H1 (cell line): ENCODE measurements around the gene MAP7. TPM values are rescaled to one million over a fixed set of nuclear protein-coding genes. Genes with fewer than 3 reads are reported as not detected.

Experiments
- CTCF ChIA-PET: fragments of 300-600 bp; sonication (Branson Sonifier 250); formaldehyde crosslinking; loops from one replicate; lab custom pipeline; 2021; ENCODE audit not compliant: partially characterized antibody; lab: Charles Lee
- POLR2A ChIA-PET: fragments of 300-600 bp; sonication (Branson Sonifier 250); formaldehyde crosslinking; loops from one replicate; lab custom pipeline; 2021; ENCODE audit warnings: inconsistent platforms; ENCODE audit not compliant: partially characterized antibody; lab: Charles Lee
- DNase-seq, 2 experiments: peaks; one replicate each; pipeline versions ENCODE4 v3.0.0 to v3.0.0-alpha.2; 2010 to 2022; ENCODE audit warnings: low spot score in 2 of 2, low read depth in 1 of 2, mixed read lengths in 1 of 2
- FAIRE-seq: peaks from 2 replicates; lab custom pipeline; 2011; peaks lifted over from hg19 to GRCh38; lab: Jason Lieb, UNC
- H2AFZ ChIP-seq: 2 replicates; pipeline ENCODE4 v1.8.1; 2012; ENCODE audit warnings: low read length, inconsistent platforms
- H2AK5ac ChIP-seq: 2 replicates; pipeline ENCODE4 v1.6.1; 2013; ENCODE audit warnings: low read depth, low read length
- H2BK120ac ChIP-seq: replicated peaks from 2 replicates; pipeline ENCODE3; 2013; ENCODE audit warnings: low read depth, low read length, inconsistent platforms
- H2BK12ac ChIP-seq: 2 replicates; pipeline ENCODE4 v1.6.1; 2013; ENCODE audit warnings: low read depth, low read length
- H2BK15ac ChIP-seq: 2 replicates; pipeline ENCODE4 v1.6.1; 2013; ENCODE audit warnings: low read length
- H2BK20ac ChIP-seq: 2 replicates; pipeline ENCODE4 v1.6.1; 2013; ENCODE audit warnings: low read length
- H2BK5ac ChIP-seq: 2 replicates; pipeline ENCODE4 v1.6.1; 2013; ENCODE audit warnings: low read depth, low read length
- H3K14ac ChIP-seq: 2 replicates; pipeline ENCODE4 v1.6.1; 2013; ENCODE audit warnings: inconsistent platforms; ENCODE audit not compliant: insufficient read length
- H3K18ac ChIP-seq: 2 replicates; pipeline ENCODE4 v1.6.1; 2013; ENCODE audit warnings: low read length; ENCODE audit errors: extremely low read depth
- H3K23ac ChIP-seq: 2 replicates; pipeline ENCODE4 v1.6.1; 2013; ENCODE audit warnings: inconsistent platforms; ENCODE audit not compliant: insufficient read length
- H3K23me2 ChIP-seq: 2 replicates; pipeline ENCODE4 v1.6.1; 2013; ENCODE audit warnings: low read depth, low read length
- H3K27ac ChIP-seq: 2 replicates; pipeline ENCODE4 v1.6.1; 2011; ENCODE audit warnings: low read depth, low read length, inconsistent platforms
- H3K27me3 ChIP-seq, 4 experiments: replicated peaks in 1 of 4; 1 replicate in 1 of 4; 2 replicates in 3 of 4; pipeline versions ENCODE4 v1.6.1 to v1.8.1; 2011 to 2013; ENCODE audit warnings: low read length in 3 of 4, mild to moderate bottlenecking in 3 of 4, inconsistent platforms in 2 of 4, mixed read lengths in 2 of 4, moderate library complexity in 1 of 4; ENCODE audit not compliant: control insufficient read depth in 3 of 4, insufficient read depth in 3 of 4; ENCODE audit errors: extremely low read depth in 1 of 4
- H3K36me3 ChIP-seq, 4 experiments: 2 replicates each; pipeline versions ENCODE4 v1.6.1 to v1.8.1; 2011 to 2013; ENCODE audit warnings: mild to moderate bottlenecking in 4 of 4, low read length in 3 of 4, moderate library complexity in 2 of 4, control low read depth in 1 of 4, inconsistent platforms in 1 of 4; ENCODE audit not compliant: insufficient read depth in 4 of 4, control insufficient read depth in 2 of 4
- H3K4ac ChIP-seq: replicated peaks from 2 replicates; pipeline ENCODE3; 2013; ENCODE audit warnings: low read length, low read depth, mixed read lengths, inconsistent platforms; ENCODE audit not compliant: insufficient read length
- H3K4me1 ChIP-seq, 4 experiments: replicated peaks in 1 of 4; 1 replicate in 1 of 4; 2 replicates in 3 of 4; pipeline versions ENCODE4 v1.6.1 to v1.8.1; 2011 to 2013; ENCODE audit warnings: low read length in 3 of 4, inconsistent platforms in 2 of 4, mixed read lengths in 1 of 4; ENCODE audit not compliant: insufficient read depth in 4 of 4, control insufficient read depth in 3 of 4
- H3K4me2 ChIP-seq, 2 experiments: 2 replicates each; pipeline versions ENCODE4 v1.6.1 to v1.8.1; 2011 to 2013; ENCODE audit warnings: low read depth in 2 of 2, low read length in 2 of 2, control low read depth in 1 of 2, inconsistent platforms in 1 of 2, mild to moderate bottlenecking in 1 of 2; ENCODE audit not compliant: insufficient read depth in 1 of 2
- H3K4me3 ChIP-seq, 4 experiments: fragments of 200-600, 300-600 bp in 1 of 4; sonication (generic), shearing (Covaris generic), sonication (Bioruptor Twin) in 1 of 4; 2 replicates each; pipeline versions ENCODE4 v1.5.1 to v1.8.1; 2011 to 2016; ENCODE audit warnings: low read length in 4 of 4, low read depth in 3 of 4, control low read depth in 2 of 4, inconsistent platforms in 2 of 4, mild to moderate bottlenecking in 2 of 4, mixed read lengths in 1 of 4, moderate library complexity in 1 of 4; ENCODE audit not compliant: insufficient read depth in 2 of 4; ENCODE audit errors: extremely low read depth in 1 of 4
- H3K56ac ChIP-seq: replicated peaks from 2 replicates; pipeline ENCODE3; 2013; ENCODE audit warnings: low read depth, mild to moderate bottlenecking, mixed read lengths, low read length, inconsistent platforms; ENCODE audit not compliant: insufficient read length
- H3K79me1 ChIP-seq: 2 replicates; pipeline ENCODE4 v1.6.1; 2013; ENCODE audit warnings: low read depth, low read length, control low read depth
- H3K79me2 ChIP-seq, 2 experiments: 2 replicates each; pipeline versions ENCODE4 v1.6.1 to v1.8.1; 2012 to 2013; ENCODE audit warnings: low read length in 2 of 2, mild to moderate bottlenecking in 2 of 2, inconsistent platforms in 1 of 2; ENCODE audit not compliant: insufficient read depth in 2 of 2, control insufficient read depth in 1 of 2
- H3K9ac ChIP-seq, 4 experiments: replicated peaks in 1 of 4; 1 replicate in 1 of 4; 2 replicates in 3 of 4; pipeline versions ENCODE4 v1.6.1 to v1.8.1; 2011 to 2013; ENCODE audit warnings: low read depth in 3 of 4, low read length in 3 of 4, control low read depth in 2 of 4, mild to moderate bottlenecking in 2 of 4, moderate library complexity in 2 of 4, inconsistent platforms in 1 of 4; ENCODE audit errors: extremely low read depth in 1 of 4
- H3K9me3 ChIP-seq, 2 experiments: 2 replicates each; pipeline versions ENCODE4 v1.6.1 to v1.8.1; 2012 to 2013; ENCODE audit warnings: mild to moderate bottlenecking in 2 of 2, moderate library complexity in 2 of 2, control low read depth in 1 of 2, inconsistent platforms in 1 of 2, low read depth in 1 of 2, low read length in 1 of 2, mixed read lengths in 1 of 2; ENCODE audit not compliant: insufficient read depth in 2 of 2
- H4K20me1 ChIP-seq, 2 experiments: replicated peaks in 1 of 2; 2 replicates each; pipeline versions ENCODE3 to v1.8.1; 2011 to 2013; ENCODE audit warnings: inconsistent platforms in 2 of 2, low read length in 2 of 2, mild to moderate bottlenecking in 1 of 2; ENCODE audit not compliant: insufficient read depth in 2 of 2, control insufficient read depth in 1 of 2
- H4K5ac ChIP-seq: 2 replicates; pipeline ENCODE4 v1.6.1; 2013; ENCODE audit warnings: low read length, low read depth, mixed read lengths, inconsistent platforms; ENCODE audit not compliant: insufficient read length
- H4K8ac ChIP-seq: 2 replicates; pipeline ENCODE4 v1.8.0; 2013; ENCODE audit warnings: mild to moderate bottlenecking, moderate library complexity, low read length, inconsistent platforms; ENCODE audit not compliant: insufficient read depth; ENCODE audit errors: extremely low read depth
- H4K91ac ChIP-seq: replicated peaks from 2 replicates; pipeline ENCODE3; 2013; ENCODE audit warnings: low read length, mixed read lengths, inconsistent platforms; ENCODE audit not compliant: insufficient read length
- ATF2 ChIP-seq: IDR thresholded peaks from 2 replicates; pipeline ENCODE4 v1.6.1; 2012; ENCODE audit warnings: low read length, inconsistent platforms
- CTCF ChIP-seq, 3 experiments: IDR thresholded peaks; 1 replicate in 2 of 3; 2 replicates in 1 of 3; pipeline versions ENCODE4 v1.5.1 to v1.6.1; 2011; ENCODE audit warnings: low read length in 3 of 3, mild to moderate bottlenecking in 3 of 3, inconsistent platforms in 2 of 3, low read depth in 1 of 3, moderate library complexity in 1 of 3; ENCODE audit not compliant: insufficient read depth in 1 of 3; ENCODE audit errors: control extremely low read depth in 1 of 3
- POLR2AphosphoS5 ChIP-seq: IDR thresholded peaks from 2 replicates; pipeline ENCODE4 v1.6.1; 2011; ENCODE audit warnings: low read depth, low read length
- RAD21 ChIP-seq, 2 experiments: IDR thresholded peaks in 1 of 2; conservative IDR thresholded peaks in 1 of 2; 2 replicates each; pipeline ENCODE4 v1.6.1; 2011; ENCODE audit warnings: low read depth in 2 of 2, low read length in 2 of 2, improper control_type of control experiment in 1 of 2, inconsistent platforms in 1 of 2, mild to moderate bottlenecking in 1 of 2, moderate library complexity in 1 of 2
- TAF7 ChIP-seq: optimal IDR thresholded peaks from 2 replicates; pipeline ENCODE3; 2011; ENCODE audit warnings: low read depth, mild to moderate bottlenecking, inconsistent platforms, low read length, moderate library complexity, borderline replicate concordance
- WGBS, 2 experiments: shearing (Covaris generic) in 1 of 2; methylation state at CpG; one replicate each; pipeline versions ENCODE4 v1.1.6 to v1.1.7; 2013 to 2015; ENCODE audit warnings: low lambda C conversion rate in 2 of 2, mixed read lengths in 2 of 2, inconsistent platforms in 1 of 2, low coverage in 1 of 2, missing lambda C conversion rate in 1 of 2; ENCODE audit not compliant: insufficient replicate concordance in 2 of 2, insufficient coverage in 1 of 2, insufficient read length in 1 of 2; ENCODE audit errors: extremely low coverage in 1 of 2, missing lambda C conversion rate in 1 of 2; 5-methylcytosine and 5-hydroxymethylcytosine counted together
- polyA plus RNA-seq, 7 experiments: library from polyadenylated mRNA; depleted of rRNA in 3 of 7; stranded (reverse) in 5 of 7; unstranded in 2 of 7; fragments of >200 nt in 5 of 7; fragments of 200-250 nt in 2 of 7; gene quantifications; 1 replicate in 5 of 7; 2 replicates in 1 of 7; 4 replicates in 1 of 7; pipeline versions ENCODE4 v1.2.1 to v1.2.3, GENCODE V29; 2011 to 2013; ENCODE audit warnings: missing spikeins in 2 of 7, mixed read lengths in 2 of 7
- total RNA-seq: library from RNA; stranded (reverse); fragmentation: NEBNext Ultra II Directional; extraction: Animal tissue kit (Norgen Biotek cat#: 25700); gene quantifications from 2 replicates; pipeline ENCODE4 v1.2.1, GENCODE V29; 2021

Gene MAP7
- total and polyA plus RNA-seq, 2 of the 8 experiments (the other 6 are each of a cell fraction or from before 2014, with no cell fraction given), result 13.5 to 66.9 TPM

GRCh38 chr6:136338486-136338885 lies 211.7 kb downstream of the MAP7 start:
- H3K18ac ChIP-seq, result no peak overlapping the region
- no peaks in the 10 kb centered on the region for H4K20me1 ChIP-seq
- peaks cover 0 to 1% (median 0%) of the 10 kb centered on the region in 4 experiments; a peak in 2 of 7 replicates for H3K27me3 ChIP-seq
- no peaks in the 10 kb centered on the region for H3K79me1 ChIP-seq
- ChIA-PET CTCF (interaction anchor here (0.6 to 2.7 kb wide), 9 partner anchors 11 to 783 kb away, joined by 3 to 15 read pairs (median 4); no protein-coding TSS in a partner anchor), POLR2A (interaction anchor here (0.6 to 0.8 kb wide), 3 partner anchors 15 to 209 kb away, joined by 3 to 4 read pairs (median 3); no protein-coding TSS in a partner anchor)
- H3K23me2 ChIP-seq, result no peaks in the 10 kb centered on the region
- no peak overlapping the region for H3K23ac ChIP-seq
- DNase-seq (no peak), FAIRE-seq (no peak)
- H3K9ac ChIP-seq, result no peak overlapping the region
- H4K8ac ChIP-seq, result no peak overlapping the region
- H3K4me1 ChIP-seq, result no peaks in the 10 kb centered on the region; a peak in 1 of 7 replicates
- H2AK5ac ChIP-seq, result no peak overlapping the region
- H4K5ac ChIP-seq, result no peak overlapping the region
- no peak overlapping the region for H2BK20ac ChIP-seq
- no peak overlapping the region for H3K27ac ChIP-seq
- no peaks in the 10 kb centered on the region for H3K79me2 ChIP-seq
- no peak overlapping the region for H2AFZ ChIP-seq
- no peak overlapping the region for H4K91ac ChIP-seq
- no peak overlapping the region for H2BK120ac ChIP-seq
- H3K4me3 ChIP-seq, result no peak overlapping the region
- no peak overlapping the region for H3K14ac ChIP-seq
- H3K9me3 ChIP-seq, result no peaks in the 10 kb centered on the region
- H2BK12ac ChIP-seq, result no peak overlapping the region
- no peak overlapping the region for H3K4ac ChIP-seq
- WGBS, 2 experiments, result 94% methylated on average over 4 of the region's 4 CpGs; no CpG with 5 or more reads in 1 of the 2 experiments
- no peak overlapping the region for H2BK5ac ChIP-seq
- H3K4me2 ChIP-seq, result no peak overlapping the region
- no peak for TF ChIP-seq TAF7
- 0 out of 2 replicates have a peak, but pooled peaks have one; percentile 36 for TF ChIP-seq POLR2AphosphoS5
- peak; percentile 13 to 19; a peak in 2 of 4 replicates for TF ChIP-seq RAD21 (IDR thresholded peaks at IDR 0.05 in 1 of 2, conservative IDR thresholded peaks at IDR 0.05 in 1 of 2; ENCODE audit: low read depth in 2 of 2, low read length in 2 of 2)
- no peak for TF ChIP-seq ATF2
- TF ChIP-seq CTCF (IDR thresholded peaks at IDR 0.05; ENCODE audit: control extremely low read depth in 1 of 3, insufficient read depth in 1 of 3, low read depth in 1 of 3, low read length in 3 of 3), result peak; percentile 23 to 55 (median 38); a peak in 3 of 4 replicates
- peaks cover 0 to 3% (median 0%) of the 10 kb centered on the region in 4 experiments; a peak in 1 of 8 replicates for H3K36me3 ChIP-seq
- no peak overlapping the region for H2BK15ac ChIP-seq
- no peak overlapping the region for H3K56ac ChIP-seq
